Karpas-422 (cell line): ENCODE results near the gene MRE11. TPM values are rescaled to one million over a fixed set of nuclear protein-coding genes. Genes with fewer than 3 reads are reported as not detected.
A peak's percentile ranks its signal among the peaks of the same experiment; 100 is the strongest.

Experiments
- DNase-seq: peaks from one replicate; pipeline ENCODE4 v3.0.0-alpha.2; 2015
- H2AFZ ChIP-seq: fragments of 200-600 bp; sonication (generic); 2 replicates; pipeline ENCODE4 v1.6.1; 2014; ENCODE audit warnings: antibody characterized with exemption, low read length, mixed read lengths
- H3K27ac ChIP-seq: fragments of 200-600 bp; sonication (generic); 2 replicates; pipeline ENCODE4 v1.5.1; 2014; ENCODE audit warnings: mild to moderate bottlenecking, low read length, moderate library complexity
- H3K27me3 ChIP-seq: fragments of 200-600 bp; sonication (generic); 2 replicates; pipeline ENCODE4 v1.6.1; 2014; ENCODE audit warnings: low read length, mixed read lengths
- H3K36me3 ChIP-seq: fragments of 200-600 bp; sonication (generic); 2 replicates; pipeline ENCODE4 v1.6.1; 2014; ENCODE audit warnings: low read length, mixed read lengths; ENCODE audit not compliant: insufficient read depth
- H3K4me1 ChIP-seq: fragments of 200-600 bp; sonication (generic); 2 replicates; pipeline ENCODE4 v1.6.1; 2014; ENCODE audit warnings: mild to moderate bottlenecking, low read length, mixed read lengths
- H3K4me2 ChIP-seq: fragments of 200-600 bp; sonication (generic); 2 replicates; pipeline ENCODE4 v1.6.1; 2014; ENCODE audit warnings: low read length, low read depth, mild to moderate bottlenecking; ENCODE audit not compliant: poor library complexity, severe bottlenecking
- H3K4me3 ChIP-seq: fragments of 200-600 bp; sonication (generic); 2 replicates; pipeline ENCODE4 v1.5.1; 2014; ENCODE audit warnings: mild to moderate bottlenecking, antibody characterized with exemption, low read length, mixed read lengths
- H3K79me2 ChIP-seq: fragments of 200-600 bp; sonication (generic); 2 replicates; pipeline ENCODE4 v1.6.1; 2014; ENCODE audit warnings: mild to moderate bottlenecking, low read length, mixed read lengths
- H3K9ac ChIP-seq: fragments of 200-600 bp; sonication (generic); 2 replicates; pipeline ENCODE4 v1.6.0; 2014; ENCODE audit warnings: low read length
- H3K9me2 ChIP-seq: fragments of 200-600 bp; sonication (generic), shearing (Covaris generic); replicated peaks from 2 replicates; pipeline ENCODE4 v1.6.0; 2014; ENCODE audit warnings: mild to moderate bottlenecking, low read length, moderate library complexity; ENCODE audit not compliant: insufficient read depth
- H3K9me3 ChIP-seq: fragments of 300-700, 200-600 bp; sonication (generic); 2 replicates; pipeline ENCODE4 v1.6.1; 2014; ENCODE audit warnings: low read length, mixed read lengths
- H4K20me1 ChIP-seq: fragments of 200-600 bp; sonication (generic); 2 replicates; pipeline ENCODE4 v1.6.1; 2014; ENCODE audit warnings: mild to moderate bottlenecking, antibody characterized with exemption, low read length, low read depth; ENCODE audit not compliant: insufficient read depth
- total RNA-seq: library from RNA; depleted of rRNA; stranded (reverse); fragments of >200 nt; shearing (Covaris generic); gene quantifications from 2 replicates; pipeline ENCODE4 v1.2.3, GENCODE V29; 2014; ENCODE audit warnings: low replicate concordance; rRNA removed

The MRE11 gene
- total RNA-seq: 64.5 and 115 TPM in 2 replicates

- Histone ChIP-seq H3K4me2 (peak within 1 kb of the TSS; percentile 92), H3K9me2 (no peaks in the 10 kb centered on the region), H3K4me3 (peak within 1 kb of the TSS; percentile 78), H3K27ac (peak within 1 kb of the TSS; percentile 69), H4K20me1 (peaks cover 11% of the 10 kb centered on the region), H3K36me3 (peaks cover 54% of the 10 kb centered on the region), H3K9me3 (no peaks in the 10 kb centered on the region), H3K79me2 (peaks cover 80% of the 10 kb centered on the region), H3K27me3 (no peaks in the 10 kb centered on the region), H3K9ac (peak within 1 kb of the TSS; percentile 83), H3K4me1 (peaks cover 30% of the 10 kb centered on the region), H2AFZ (peak within 1 kb of the TSS; percentile 91)
- peak; percentile 100 for DNase-seq
Measured at GRCh38 chr11:94493281-94494125, at the start of gene MRE11, which contains the start of gene ANKRD49. Gene MRE11, minus strand, starts transcription at chr11:94493844. Its CDS starts 1,043 bp downstream, at chr11:94492801. Gene ANKRD49, plus strand, starts transcription at chr11:94493984. Its CDS starts 2,710 bp downstream, at chr11:94496694.

DNA sequence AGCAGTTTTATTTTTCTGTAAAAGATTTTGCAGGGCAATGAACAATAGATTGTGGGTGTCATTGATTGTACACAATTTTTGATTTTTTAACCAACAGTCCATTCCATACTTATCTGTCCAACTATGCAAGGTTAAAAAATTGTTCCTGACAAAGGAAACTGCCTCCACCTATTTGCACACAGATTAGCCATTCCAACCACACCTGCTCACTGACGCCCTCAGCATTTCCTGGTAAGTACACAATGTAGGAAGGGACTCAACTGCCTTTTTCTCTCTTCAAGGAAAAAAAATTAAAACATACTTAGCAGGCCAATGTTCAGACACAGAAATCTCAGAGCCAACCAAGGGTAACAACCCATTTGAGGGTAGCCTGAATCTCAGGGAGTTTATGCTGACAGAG lies 45.8 kb upstream of the MRE11 start:
- no peaks in the 10 kb centered on the region for H3K27me3 ChIP-seq
- H3K79me2 ChIP-seq: no peaks in the 10 kb centered on the region
- H4K20me1 ChIP-seq: no peaks in the 10 kb centered on the region
- no peak overlapping the region for H3K4me2 ChIP-seq
- H3K36me3 ChIP-seq: no peaks in the 10 kb centered on the region
- H3K9me2 ChIP-seq: no peaks in the 10 kb centered on the region
- no peak overlapping the region for H3K4me3 ChIP-seq
- no peak overlapping the region for H3K9ac ChIP-seq
- H3K27ac ChIP-seq: no peak overlapping the region
- peaks cover 10% of the 10 kb centered on the region for H3K4me1 ChIP-seq
- H3K9me3 ChIP-seq: no peaks in the 10 kb centered on the region
- H2AFZ ChIP-seq: no peak overlapping the region
- DNase-seq: no peak

- H3K36me3 ChIP-seq: no peaks in the 10 kb centered on the region
- H3K79me2 ChIP-seq: no peaks in the 10 kb centered on the region
- H3K9me2 ChIP-seq: no peaks in the 10 kb centered on the region
- no peak overlapping the region for H3K4me2 ChIP-seq
- no peak overlapping the region for H3K9ac ChIP-seq
- H3K27me3 ChIP-seq: no peaks in the 10 kb centered on the region
- H3K4me1 ChIP-seq: no peaks in the 10 kb centered on the region
- no peaks in the 10 kb centered on the region for H4K20me1 ChIP-seq
- H2AFZ ChIP-seq: no peak overlapping the region
- no peak for DNase-seq
- no peak overlapping the region for H3K27ac ChIP-seq
- H3K4me3 ChIP-seq: no peak overlapping the region
- H3K9me3 ChIP-seq: no peaks in the 10 kb centered on the region
Measured at GRCh38 chr11:94537031-94537600, 43.5 kb upstream of the MRE11 start.

- Histone ChIP-seq H3K9me2 (no peaks in the 10 kb centered on the region), H3K4me1 (no peaks in the 10 kb centered on the region), H3K4me2 (no peak overlapping the region), H3K9me3 (no peaks in the 10 kb centered on the region), H3K9ac (no peak overlapping the region), H3K79me2 (no peaks in the 10 kb centered on the region), H2AFZ (no peak overlapping the region), H3K27ac (no peak overlapping the region), H3K36me3 (no peaks in the 10 kb centered on the region), H3K27me3 (no peaks in the 10 kb centered on the region), H3K4me3 (no peak overlapping the region), H4K20me1 (no peaks in the 10 kb centered on the region)
- DNase-seq: no peak
Measured at GRCh38 chr11:94536386-94536785, 42.7 kb upstream of the MRE11 start.

- Histone ChIP-seq H3K36me3 (no peaks in the 10 kb centered on the region), H3K4me3 (no peak overlapping the region), H3K9me2 (no peaks in the 10 kb centered on the region), H3K27ac (no peak overlapping the region), H4K20me1 (no peaks in the 10 kb centered on the region), H3K79me2 (no peaks in the 10 kb centered on the region), H3K27me3 (no peaks in the 10 kb centered on the region), H3K4me2 (no peak overlapping the region), H3K9me3 (no peaks in the 10 kb centered on the region), H2AFZ (no peak overlapping the region), H3K9ac (no peak overlapping the region), H3K4me1 (no peaks in the 10 kb centered on the region)
- no peak for DNase-seq
Measured at GRCh38 chr11:94533696-94534630, 40.3 kb upstream of the MRE11 start.

DNA sequence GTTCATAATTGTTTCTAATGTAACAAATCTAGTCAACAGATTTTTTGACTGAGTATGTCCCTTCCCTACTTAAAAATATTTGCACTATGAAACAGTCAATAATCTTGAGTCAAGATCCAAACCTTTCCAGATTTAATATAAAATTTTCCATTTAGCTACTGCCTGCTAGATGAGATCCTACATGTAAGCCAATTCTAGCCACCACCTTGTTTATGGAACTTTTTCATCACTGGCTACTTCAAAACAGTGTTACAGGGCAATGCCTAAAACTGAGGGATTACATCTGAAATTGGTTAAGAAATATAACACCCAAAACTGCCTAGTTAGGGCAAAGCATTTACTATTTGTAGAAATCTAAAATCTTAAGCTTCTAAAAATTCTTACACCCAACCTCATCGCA lies 39.6 kb upstream of the MRE11 start:
- DNase-seq: no peak
- Histone ChIP-seq H3K4me3 (no peak overlapping the region), H3K9me3 (no peaks in the 10 kb centered on the region), H4K20me1 (no peaks in the 10 kb centered on the region), H3K36me3 (no peaks in the 10 kb centered on the region), H3K9ac (no peak overlapping the region), H2AFZ (no peak overlapping the region), H3K9me2 (no peaks in the 10 kb centered on the region), H3K79me2 (no peaks in the 10 kb centered on the region), H3K4me1 (no peaks in the 10 kb centered on the region), H3K4me2 (no peak overlapping the region), H3K27me3 (no peaks in the 10 kb centered on the region), H3K27ac (no peak overlapping the region)

- H3K9me2 ChIP-seq: no peaks in the 10 kb centered on the region
- H3K36me3 ChIP-seq: no peaks in the 10 kb centered on the region
- no peak overlapping the region for H3K27ac ChIP-seq
Measured at GRCh38 chr11:94532211-94532610, 38.6 kb upstream of the MRE11 start.

DNA sequence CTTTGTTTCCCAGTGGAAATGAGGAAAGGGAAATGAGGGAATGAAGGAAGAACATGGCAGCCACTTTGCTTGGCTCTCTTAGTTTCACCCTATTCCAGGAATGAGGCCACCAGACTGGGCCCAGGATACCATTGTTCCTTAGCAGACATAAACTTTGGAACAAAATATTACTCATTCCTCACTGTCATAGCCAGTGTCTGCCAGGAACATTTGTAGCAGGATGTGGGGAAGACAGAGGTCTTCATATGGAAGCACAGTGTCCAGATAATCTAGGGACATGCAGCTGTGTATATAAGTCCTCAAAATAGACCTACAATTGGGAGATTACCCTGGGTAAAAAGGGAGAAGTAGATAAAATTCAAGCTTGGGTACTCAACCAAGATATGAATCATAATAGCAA lies 34.9 kb upstream of the MRE11 start:
- Histone ChIP-seq H3K4me1 (no peaks in the 10 kb centered on the region), H3K9ac (no peak overlapping the region), H2AFZ (no peak overlapping the region), H3K4me2 (no peak overlapping the region), H4K20me1 (no peaks in the 10 kb centered on the region), H3K36me3 (no peaks in the 10 kb centered on the region), H3K4me3 (no peak overlapping the region), H3K9me3 (no peaks in the 10 kb centered on the region), H3K9me2 (no peaks in the 10 kb centered on the region), H3K27me3 (no peaks in the 10 kb centered on the region), H3K79me2 (no peaks in the 10 kb centered on the region), H3K27ac (no peak overlapping the region)
- DNase-seq: no peak

More at GRCh38 chr11:94532211-94532610, 38.6 kb upstream of the MRE11 start:
- DNase-seq: no peak
- H3K27me3 ChIP-seq: no peaks in the 10 kb centered on the region
- H3K4me1 ChIP-seq: no peaks in the 10 kb centered on the region
- H3K4me2 ChIP-seq: no peak overlapping the region
- H3K9ac ChIP-seq: no peak overlapping the region
- H4K20me1 ChIP-seq: no peaks in the 10 kb centered on the region
- no peak overlapping the region for H2AFZ ChIP-seq
- no peaks in the 10 kb centered on the region for H3K9me3 ChIP-seq
- H3K79me2 ChIP-seq: no peaks in the 10 kb centered on the region
- H3K4me3 ChIP-seq: no peak overlapping the region
